GM19467 (cell line): Measurements from ENCODE around the gene BMI1.
"Not testable (repeated sequence)": the region's sequence is repeated elsewhere in the genome, so short reads cannot be mapped to it uniquely, and the experiment has no call there.

Experiments
- ATAC-seq: cut with Tn5 transposase; IDR thresholded peaks from one replicate; pipeline ENCODE4 v1.9.1; 2021; ENCODE audit warnings: mild to moderate bottlenecking, moderate library complexity; ENCODE audit not compliant: unreplicated experiment

BMI1 gene

DNA sequence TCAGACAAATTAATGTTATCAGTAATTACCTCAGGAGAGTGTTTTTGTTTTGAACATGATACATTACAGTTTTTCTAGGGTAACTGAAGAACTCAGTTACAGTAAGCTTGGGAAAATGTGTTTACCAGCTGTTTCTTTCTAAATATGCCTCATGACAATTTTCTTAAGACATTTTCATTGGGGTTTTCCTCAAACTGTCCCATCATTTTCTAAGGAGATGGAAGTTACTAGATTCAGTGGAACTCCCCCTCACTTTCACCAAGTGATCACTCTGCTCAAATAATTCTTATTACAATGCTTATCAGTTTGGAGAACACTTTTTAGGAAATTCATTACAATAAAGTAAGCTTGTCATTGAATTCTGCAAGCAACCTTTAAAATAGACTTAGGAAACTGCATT lies 18.0 kb downstream of the BMI1 start:
- no peak for ATAC-seq

GRCh38 chr10:22339761-22340328 lies 18.9 kb downstream of the BMI1 start:
- ATAC-seq, result no peak

GRCh38 chr10:22340329-22341189 lies 19.7 kb downstream of the BMI1 start:
- peak; percentile 41 for ATAC-seq

DNA sequence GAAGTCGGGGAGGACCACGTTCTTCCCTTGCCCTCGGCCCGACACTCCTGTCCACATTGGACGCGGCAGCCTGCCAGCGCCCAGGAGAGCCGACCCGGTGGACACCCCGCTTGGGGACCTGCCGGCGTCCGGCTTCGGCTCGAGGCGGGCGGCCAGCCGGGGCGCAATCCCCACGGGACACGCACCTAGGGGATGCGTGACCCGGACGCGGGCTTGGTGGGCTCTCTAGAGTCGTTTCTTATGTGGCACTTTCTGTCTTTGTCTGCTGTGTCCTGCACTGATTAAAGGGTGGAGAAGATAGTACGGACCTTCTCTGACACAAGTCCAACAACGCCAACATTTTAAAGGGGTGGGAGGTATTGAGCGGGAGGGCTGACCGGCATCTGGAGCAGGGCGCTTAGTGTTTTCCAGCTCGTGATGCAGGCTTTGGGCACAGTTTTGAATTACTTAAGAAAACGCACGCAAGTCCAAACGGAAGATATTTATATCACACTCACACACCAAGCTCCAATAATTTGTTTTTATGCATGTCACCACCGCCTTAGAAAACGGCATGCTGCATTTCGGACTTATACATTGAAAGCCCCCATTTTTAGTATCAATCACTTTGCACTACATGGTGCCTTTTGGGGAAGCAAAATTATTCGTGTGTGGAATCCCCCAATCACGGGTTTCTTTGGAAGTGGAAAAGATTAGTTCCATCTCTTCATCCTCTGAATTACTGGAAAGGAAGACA lies 20.5 kb downstream of the BMI1 start:
- ATAC-seq, result peak; percentile 8

- no peak for ATAC-seq
These were observed 21.0 kb downstream of the BMI1 start for GRCh38 chr10:22341926-22342196.

GRCh38 chr10:22342421-22342820 lies 21.5 kb downstream of the BMI1 start:
- ATAC-seq, result no peak

DNA sequence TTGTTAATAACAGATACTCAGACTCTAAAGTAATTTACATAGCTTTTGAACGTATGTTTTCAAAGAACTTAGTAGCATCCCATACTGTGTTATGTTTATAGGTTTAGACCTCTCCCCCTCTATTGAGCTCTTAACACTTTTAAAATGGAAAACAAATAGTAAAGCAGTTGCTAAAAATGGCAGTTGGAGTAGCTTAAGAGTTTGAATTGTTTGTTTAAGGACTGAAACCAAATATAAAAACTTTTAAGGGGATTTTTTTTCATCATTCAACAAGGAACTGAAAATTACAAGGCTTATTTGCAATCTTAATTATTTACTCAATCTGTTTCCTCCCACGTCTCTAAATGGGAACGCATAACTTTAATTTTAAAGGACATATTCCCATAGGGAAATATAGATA lies 22.8 kb downstream of the BMI1 start:
- no peak for ATAC-seq

GRCh38 chr10:22344249-22344648 lies 23.4 kb downstream of the BMI1 start:
- ATAC-seq, result no peak

DNA sequence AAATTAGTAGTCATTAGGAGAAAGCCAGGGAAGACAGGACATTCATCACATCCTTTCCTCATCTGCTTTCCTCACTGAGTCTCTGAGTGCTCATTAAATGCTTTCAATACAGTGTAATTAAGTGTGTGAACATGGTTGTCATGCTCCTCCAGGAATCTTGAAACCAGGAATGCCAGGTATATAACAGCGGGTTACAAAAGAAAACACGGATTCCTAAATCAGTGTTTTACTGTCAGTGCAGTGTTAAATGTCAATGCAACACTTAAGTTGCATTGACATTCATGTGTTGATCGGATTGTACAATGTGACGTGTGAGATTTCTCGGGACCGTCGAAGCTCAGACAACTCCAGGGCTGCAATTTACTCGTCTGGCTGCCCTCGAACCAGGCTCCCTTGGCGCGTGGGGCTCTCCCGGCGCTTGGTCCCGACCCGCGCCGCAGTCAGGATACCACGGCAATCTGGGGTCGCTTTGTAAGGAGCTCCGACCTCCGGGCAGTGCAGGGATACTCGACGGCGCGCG lies 23.9 kb downstream of the BMI1 start:
- no peak for ATAC-seq

DNA sequence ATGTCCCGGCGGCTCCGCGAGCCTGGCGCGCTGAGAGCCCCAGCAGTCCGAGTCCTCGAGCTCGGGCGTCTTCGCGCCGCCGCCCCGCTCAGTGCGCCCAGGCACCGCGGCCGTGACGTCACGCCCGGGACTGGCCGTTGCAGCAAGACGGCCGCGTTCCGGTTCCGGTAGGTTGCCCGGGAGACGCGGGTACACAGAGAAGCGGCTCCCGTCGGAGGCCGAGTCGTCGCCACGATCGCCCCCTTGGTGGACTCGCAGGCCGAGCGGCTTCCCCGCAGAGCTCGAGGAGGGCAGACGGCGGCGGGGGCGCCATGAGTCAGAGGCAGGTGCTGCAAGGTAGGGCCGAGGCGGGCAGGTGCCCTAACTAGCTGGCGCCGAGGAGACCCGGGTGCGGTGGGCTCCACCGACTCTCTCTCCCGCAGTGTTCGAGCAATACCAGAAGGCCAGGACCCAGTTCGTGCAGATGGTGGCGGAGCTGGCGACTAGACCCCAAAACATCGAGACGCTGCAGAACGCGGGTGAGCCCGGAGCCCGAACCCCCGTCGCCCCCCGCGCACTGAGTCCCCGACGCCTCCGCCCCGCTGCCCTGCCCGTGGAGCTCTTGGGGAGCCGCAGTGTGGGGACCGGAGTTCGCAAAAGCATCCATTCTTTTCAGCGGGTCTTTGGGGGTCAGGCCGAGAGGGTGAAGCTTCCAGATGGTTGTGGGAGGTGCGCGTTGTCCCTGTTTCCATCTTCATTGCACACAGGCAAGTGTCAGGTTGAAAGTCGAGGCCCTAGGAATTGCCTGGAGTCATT lies 24.6 kb downstream of the BMI1 start, which contains the start of gene SPAG6:
TSS of gene SPAG6 (plus strand) at position 196 of the 795 bp plus-strand sequence. CDS start at position 312, 116 bp downstream.
- no peak for ATAC-seq

GRCh38 chr10:22346096-22346661 lies 25.3 kb downstream of the BMI1 start:
- ATAC-seq, result no peak

DNA sequence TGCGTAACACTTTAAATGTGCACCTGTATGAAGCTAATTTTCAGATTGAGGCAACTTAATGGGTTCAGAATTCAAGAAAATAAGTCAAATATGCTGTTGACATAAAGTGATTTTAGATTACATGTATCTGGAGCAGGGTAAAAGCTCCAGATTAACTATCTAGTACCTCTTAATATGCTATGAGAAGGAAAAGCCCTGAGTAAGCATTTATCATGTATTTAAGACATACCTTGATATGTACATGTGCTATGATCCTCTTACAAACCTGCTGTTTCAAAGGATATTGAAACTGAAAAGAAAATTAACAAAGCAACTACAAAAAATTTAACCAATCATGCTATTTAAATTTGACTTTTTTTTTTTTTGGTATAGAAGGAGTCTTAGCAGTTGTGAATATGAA lies 28.9 kb downstream of the BMI1 start:
- no peak for ATAC-seq

DNA sequence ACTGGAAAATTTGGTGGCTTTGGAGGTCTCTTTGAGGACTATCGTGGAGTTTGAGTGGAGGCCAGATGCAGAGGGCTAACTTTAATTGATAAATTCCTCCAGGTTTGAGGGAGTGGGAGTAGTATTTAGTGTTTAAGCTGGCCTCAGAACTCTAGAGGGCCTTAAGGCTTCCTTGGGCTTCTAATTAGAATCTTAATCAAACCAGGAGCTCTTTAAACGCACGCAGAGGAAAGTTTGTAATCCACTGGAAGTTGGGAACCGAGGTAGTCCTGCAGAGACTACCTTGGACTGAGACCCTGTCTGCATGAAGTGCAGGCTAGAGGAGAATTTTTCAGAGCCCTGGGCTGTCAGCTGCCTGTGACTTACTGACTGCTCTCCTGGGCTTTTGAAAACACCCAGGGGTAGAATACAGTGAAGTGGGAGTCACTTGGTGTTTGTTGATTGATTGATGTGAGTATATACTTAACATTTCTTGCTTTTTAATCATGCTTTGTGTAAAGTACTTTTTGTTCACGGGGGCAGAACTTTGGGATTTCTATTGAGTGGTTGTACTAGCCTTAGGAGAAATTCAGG lies 30.3 kb downstream of the BMI1 start:
- no peak for ATAC-seq

GRCh38 chr10:22356324-22356873 lies 35.5 kb downstream of the BMI1 start:
- ATAC-seq, result no peak

DNA sequence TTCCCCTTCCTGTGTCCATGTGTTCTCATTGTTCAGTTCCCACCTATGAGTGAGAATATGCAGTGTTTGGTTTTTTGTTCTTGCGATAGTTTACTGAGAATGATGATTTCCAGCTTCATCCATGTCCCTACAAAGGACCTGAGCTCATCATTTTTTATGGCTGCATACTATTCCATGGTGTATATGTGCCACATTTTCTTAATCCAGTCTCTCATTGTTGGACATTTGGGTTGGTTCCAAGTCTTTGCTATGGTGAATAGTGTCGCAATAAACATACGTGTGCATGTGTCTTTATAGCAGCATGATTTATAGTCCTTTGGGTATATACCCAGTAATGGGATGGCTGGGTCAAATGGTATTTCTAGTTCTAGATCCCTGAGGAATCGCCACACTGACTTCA lies 36.9 kb downstream of the BMI1 start:
- ATAC-seq, result not testable (repeated sequence)

DNA sequence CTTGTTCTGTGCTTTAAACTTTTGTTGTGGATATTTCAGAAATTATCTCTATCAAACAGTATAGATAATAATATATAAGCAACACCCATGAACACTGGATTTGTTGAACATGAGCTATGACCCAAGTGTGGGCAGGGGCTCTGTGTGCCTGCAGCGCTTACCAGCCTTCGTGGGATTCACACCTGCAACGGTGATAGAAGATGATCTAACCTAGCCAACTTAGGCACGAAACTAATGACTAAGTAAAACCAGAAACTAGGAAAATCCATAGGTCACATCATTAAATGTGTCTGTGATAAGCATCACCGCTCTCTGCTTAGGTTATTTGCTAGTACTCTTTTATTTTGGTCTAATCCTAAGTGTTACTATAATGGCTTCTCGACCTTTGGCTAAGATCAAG lies 42.4 kb downstream of the BMI1 start:
- no peak for ATAC-seq

DNA sequence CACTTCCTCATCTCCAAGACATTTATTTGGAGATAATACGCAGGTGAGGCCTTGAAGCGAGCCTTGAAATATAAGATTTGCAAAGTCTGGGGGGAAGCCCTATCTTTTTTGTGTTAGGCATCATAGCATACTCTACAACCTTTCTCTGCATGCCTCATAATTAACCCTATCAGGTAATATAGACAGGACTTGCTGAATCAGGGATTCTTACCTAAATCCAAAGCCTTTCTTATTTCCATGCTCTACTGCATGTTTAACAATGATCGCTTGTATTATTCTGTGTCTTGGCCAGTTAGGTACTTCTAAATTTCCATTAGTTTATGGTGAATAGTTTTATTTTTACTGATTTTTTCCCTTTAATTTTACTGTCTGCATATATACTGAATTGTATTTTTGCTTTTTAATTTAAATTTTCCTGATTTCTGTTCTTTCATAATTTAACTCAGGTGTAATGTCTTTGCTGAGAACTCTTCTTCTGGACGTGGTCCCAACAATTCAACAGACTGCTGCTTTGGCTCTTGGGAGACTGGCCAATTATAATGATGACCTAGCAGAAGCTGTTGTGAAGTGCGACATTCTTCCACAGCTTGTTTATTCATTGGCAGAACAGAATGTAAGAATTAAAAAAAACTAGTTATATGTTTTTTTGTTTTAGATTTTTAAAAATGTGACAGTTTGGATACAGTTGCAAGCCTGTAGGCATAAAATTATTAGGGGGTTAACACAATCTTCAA lies 43.7 kb downstream of the BMI1 start:
- ATAC-seq, result no peak

GRCh38 chr10:22365233-22365632 lies 44.3 kb downstream of the BMI1 start:
- ATAC-seq, result no peak
